ENCODE data around the gene BLTP1.

Gene BLTP1

DNA sequence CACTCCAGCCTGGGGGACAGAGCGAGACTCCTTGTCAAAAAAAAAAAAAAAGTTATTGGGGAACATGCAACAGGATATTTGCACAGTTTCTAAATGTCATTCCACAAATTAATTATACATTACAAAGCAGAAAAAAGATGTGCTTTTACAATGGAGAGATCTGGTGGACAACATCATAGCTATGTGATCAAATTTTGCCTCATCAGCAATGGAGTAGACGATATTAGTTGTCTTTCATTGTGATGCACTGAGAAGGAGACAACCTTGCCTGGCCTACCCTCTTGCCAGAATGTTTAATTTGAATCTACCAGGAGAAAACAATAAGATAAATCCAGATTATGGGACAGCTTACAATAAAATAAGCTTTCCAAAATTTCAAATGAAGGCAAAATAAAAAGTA is 30.5 kb upstream of the BLTP1 start:
- no peak for DNase-seq (ENCODE audit: low read depth in 2 of 2)
- TF ChIP-seq, protein P1, sequence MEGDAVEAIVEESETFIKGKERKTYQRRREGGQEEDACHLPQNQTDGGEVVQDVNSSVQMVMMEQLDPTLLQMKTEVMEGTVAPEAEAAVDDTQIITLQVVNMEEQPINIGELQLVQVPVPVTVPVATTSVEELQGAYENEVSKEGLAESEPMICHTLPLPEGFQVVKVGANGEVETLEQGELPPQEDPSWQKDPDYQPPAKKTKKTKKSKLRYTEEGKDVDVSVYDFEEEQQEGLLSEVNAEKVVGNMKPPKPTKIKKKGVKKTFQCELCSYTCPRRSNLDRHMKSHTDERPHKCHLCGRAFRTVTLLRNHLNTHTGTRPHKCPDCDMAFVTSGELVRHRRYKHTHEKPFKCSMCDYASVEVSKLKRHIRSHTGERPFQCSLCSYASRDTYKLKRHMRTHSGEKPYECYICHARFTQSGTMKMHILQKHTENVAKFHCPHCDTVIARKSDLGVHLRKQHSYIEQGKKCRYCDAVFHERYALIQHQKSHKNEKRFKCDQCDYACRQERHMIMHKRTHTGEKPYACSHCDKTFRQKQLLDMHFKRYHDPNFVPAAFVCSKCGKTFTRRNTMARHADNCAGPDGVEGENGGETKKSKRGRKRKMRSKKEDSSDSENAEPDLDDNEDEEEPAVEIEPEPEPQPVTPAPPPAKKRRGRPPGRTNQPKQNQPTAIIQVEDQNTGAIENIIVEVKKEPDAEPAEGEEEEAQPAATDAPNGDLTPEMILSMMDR (IDR thresholded peaks at IDR 0.05; ENCODE audit: low read depth, low read length), result no peak
- no peak overlapping the region for H3K4me3 ChIP-seq (replicated peaks in 1 of 2; ENCODE audit: low read depth in 2 of 2, low read length in 2 of 2)

DNA sequence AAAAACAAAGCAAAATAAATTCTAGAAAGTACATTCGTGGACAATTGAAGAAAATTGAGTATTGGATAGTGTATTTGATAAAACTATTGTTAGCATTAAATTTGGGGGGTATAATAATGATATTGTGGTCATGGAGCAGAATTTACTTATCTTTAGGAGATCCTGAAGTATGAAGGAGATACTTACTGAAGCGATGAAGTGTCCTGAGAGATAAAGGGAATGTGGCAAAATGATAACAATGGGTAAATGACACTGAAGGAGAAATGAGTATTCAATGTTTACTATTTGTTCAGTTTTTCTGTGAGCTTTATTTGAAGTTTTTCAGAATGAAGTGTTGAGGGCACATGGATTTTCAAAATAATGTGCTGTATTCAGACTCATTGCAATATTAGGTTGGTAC is 30.0 kb upstream of the BLTP1 start:
- no peak overlapping the region for H3K4me3 ChIP-seq (replicated peaks in 1 of 2; ENCODE audit: low read depth in 2 of 2, low read length in 2 of 2)
- TF ChIP-seq, protein P1 (IDR thresholded peaks at IDR 0.05; ENCODE audit: low read depth, low read length), result no peak
- no peak for DNase-seq (ENCODE audit: low read depth in 2 of 2)

DNA sequence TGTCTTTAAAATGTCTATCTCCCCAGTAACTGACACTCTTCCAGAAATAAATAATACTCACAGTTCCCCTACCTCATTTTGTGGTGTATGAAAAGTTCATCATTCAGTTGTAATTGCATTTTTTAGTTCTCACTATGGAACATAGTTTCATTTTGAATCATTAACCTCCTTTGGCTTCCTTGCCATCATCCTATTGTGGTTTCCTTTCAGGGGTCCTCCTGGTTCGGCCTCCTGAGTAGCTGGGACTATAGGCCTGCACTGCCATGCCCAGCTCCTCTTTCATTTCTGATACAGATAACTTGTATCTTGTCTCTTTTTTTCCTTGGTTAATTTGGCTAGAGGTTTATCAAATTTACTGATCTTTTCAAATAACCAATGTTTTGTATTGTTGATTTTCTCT is 23.1 kb upstream of the BLTP1 start:
- TF ChIP-seq, protein P1 (IDR thresholded peaks at IDR 0.05; ENCODE audit: low read depth, low read length), result no peak
- no peak overlapping the region for H3K4me3 ChIP-seq (replicated peaks in 1 of 2; ENCODE audit: low read depth in 2 of 2, low read length in 2 of 2)
- DNase-seq (ENCODE audit: low read depth in 2 of 2), result no peak

DNA sequence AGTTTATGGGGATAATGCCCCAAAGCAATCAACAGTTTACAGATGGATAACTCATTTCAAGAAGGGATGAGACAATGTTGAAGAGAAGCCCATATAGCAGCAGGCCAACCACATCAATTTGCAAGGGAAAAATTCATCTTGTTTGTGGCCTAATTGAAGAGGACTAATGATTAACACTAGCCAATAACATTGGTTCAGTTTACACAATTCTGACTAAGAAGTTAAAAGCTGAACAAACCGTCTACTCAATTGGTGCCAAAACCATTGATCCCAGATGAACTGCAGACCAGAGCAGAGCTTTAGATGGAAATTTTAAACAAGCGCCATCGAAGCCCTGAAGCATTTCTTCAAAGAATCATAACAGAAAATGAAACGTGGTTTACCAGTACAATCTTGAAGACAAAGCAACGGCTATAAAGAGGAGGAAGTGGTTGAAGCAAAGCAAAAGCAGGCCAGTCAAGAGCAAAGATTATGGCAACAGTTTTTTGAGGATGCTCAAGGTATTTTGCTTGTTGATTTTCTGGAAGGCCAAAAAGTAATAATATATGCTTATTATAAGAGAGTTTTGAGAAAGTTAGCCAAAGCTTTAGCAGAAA is 20.5 kb upstream of the BLTP1 start:
- H3K4me3 ChIP-seq (replicated peaks in 1 of 2; ENCODE audit: low read depth in 2 of 2, low read length in 2 of 2), result no peak overlapping the region
- TF ChIP-seq, protein P1 (IDR thresholded peaks at IDR 0.05; ENCODE audit: low read depth, low read length), result no peak
- no peak for DNase-seq (ENCODE audit: low read depth in 2 of 2)

DNA sequence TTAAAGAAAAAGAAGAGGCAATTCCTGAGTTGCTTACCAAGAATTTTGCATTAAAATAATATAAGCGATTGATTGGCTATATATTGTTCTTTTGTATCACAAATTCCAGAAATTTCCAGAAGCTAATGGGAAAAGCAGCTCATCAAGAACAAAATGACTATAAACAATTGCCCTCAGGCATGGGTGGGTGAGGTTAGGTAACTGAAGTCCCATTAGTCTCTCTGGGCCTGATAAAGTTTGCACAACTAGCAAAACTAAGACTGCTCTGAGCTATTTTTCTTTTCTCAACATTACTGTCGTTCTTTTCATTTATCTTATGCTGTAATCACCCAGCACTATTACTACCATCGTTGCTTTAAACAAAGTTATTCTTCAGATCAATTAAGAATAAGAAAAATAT is 19.2 kb upstream of the BLTP1 start:
- TF ChIP-seq, protein P1 (IDR thresholded peaks at IDR 0.05; ENCODE audit: low read depth, low read length), result no peak
- DNase-seq (ENCODE audit: low read depth in 2 of 2), result no peak
- H3K4me3 ChIP-seq (replicated peaks in 1 of 2; ENCODE audit: low read depth in 2 of 2, low read length in 2 of 2), result no peak overlapping the region

DNA sequence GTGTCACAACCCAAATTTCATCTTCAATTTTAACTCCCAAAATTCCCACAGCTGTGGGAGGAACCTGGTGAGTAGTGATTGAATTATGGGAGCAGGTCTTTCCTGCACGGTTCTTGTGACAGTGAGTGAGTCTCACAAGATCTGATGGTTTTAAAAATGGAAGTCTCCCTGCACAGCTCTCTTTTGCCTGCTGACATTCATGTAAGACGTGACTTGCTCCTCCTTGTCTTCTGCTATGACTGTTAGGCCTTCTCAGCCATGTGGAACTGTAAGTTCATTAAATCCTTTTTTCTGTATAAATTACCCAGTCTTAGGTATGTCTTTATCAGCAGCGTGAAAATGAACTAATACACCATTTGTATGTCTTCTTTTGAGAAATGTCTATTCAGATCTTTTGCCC is 13.0 kb upstream of the BLTP1 start:
- H3K4me3 ChIP-seq (replicated peaks in 1 of 2; ENCODE audit: low read depth in 2 of 2, low read length in 2 of 2), result no peak overlapping the region
- no peak for DNase-seq (ENCODE audit: low read depth in 2 of 2)
- TF ChIP-seq, protein P1 (IDR thresholded peaks at IDR 0.05; ENCODE audit: low read depth, low read length), result no peak

DNA sequence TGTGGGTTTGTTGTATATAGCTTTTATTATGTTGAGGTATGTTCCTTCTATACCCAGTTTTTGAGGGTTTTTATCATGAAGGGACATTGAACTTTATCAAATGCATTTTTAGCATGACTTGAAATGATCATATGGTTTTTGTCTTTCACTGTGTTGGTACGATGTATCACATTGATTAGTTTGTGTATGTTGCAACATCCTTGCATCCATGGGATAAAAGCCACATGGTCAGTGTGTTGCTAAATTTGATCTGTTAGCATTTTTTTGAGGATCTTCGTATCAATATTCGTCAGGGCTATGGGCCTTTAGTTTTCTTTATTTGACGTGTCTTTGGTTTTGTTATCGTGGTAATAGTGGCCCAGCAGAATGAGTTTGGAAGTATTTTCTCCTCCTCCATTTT is 11.3 kb upstream of the BLTP1 start:
- TF ChIP-seq, protein P1 (IDR thresholded peaks at IDR 0.05; ENCODE audit: low read depth, low read length), result no peak
- DNase-seq (ENCODE audit: low read depth in 2 of 2), result no peak

More for the DNA sequence above, 11.3 kb upstream of the BLTP1 start:
- no peak overlapping the region for H3K4me3 ChIP-seq (replicated peaks in 1 of 2; ENCODE audit: low read depth in 2 of 2, low read length in 2 of 2)

Measured in cardiac fibroblast (primary cell).